ENCODE results near the gene COASY.
"Not testable (repeated sequence)": the region's sequence is repeated elsewhere in the genome, so short reads cannot be mapped to it uniquely, and the experiment has no call there.

COASY gene

GRCh38 chr17:42535155-42536047 lies 26.5 kb upstream of the COASY start:
- FAIRE-seq, result no peak

GRCh38 chr17:42536048-42536371 lies 25.9 kb upstream of the COASY start, which contains the start of gene NAGLU:
Gene NAGLU, plus strand, starts transcription at chr17:42536241. Its CDS starts 32 bp downstream, at chr17:42536273.
- FAIRE-seq, result no peak

GRCh38 chr17:42536372-42537155 lies 25.4 kb upstream of the COASY start:
- no peak for FAIRE-seq

DNA sequence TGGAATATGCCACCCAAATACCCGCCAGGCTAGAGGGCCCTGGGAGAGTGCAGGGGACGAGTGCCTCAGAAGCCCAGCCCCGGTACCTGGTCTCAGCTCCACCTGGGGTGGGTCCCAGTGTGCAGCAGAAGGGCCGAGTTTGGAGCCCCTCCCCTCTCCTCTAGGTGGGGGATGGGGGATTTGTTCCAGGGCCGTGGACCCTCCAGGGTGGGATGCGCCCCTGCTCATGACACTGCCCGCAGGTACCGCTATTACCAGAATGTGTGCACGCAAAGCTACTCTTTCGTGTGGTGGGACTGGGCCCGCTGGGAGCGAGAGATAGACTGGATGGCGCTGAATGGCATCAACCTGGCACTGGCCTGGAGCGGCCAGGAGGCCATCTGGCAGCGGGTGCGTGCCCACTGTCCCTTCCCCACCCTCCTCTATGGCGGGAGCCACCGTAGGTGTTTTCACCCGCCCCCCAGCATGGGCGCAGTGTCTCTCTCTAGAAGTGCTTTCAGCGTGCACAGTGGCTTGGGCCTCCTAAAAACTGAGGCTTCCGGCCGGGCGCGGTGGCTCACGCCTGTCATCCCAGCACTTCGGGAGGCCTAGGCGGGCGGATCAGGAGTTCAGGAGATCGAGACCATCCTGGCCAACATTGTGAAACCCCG lies 24.7 kb upstream of the COASY start:
- FAIRE-seq, result no peak

- no peak for FAIRE-seq
These were observed 24.0 kb upstream of the COASY start for GRCh38 chr17:42537826-42538451.

GRCh38 chr17:42538482-42538881 lies 23.5 kb upstream of the COASY start:
- FAIRE-seq, result no peak

- FAIRE-seq, result not testable (repeated sequence)
These were observed 21.4 kb upstream of the COASY start for GRCh38 chr17:42540558-42540957.

DNA sequence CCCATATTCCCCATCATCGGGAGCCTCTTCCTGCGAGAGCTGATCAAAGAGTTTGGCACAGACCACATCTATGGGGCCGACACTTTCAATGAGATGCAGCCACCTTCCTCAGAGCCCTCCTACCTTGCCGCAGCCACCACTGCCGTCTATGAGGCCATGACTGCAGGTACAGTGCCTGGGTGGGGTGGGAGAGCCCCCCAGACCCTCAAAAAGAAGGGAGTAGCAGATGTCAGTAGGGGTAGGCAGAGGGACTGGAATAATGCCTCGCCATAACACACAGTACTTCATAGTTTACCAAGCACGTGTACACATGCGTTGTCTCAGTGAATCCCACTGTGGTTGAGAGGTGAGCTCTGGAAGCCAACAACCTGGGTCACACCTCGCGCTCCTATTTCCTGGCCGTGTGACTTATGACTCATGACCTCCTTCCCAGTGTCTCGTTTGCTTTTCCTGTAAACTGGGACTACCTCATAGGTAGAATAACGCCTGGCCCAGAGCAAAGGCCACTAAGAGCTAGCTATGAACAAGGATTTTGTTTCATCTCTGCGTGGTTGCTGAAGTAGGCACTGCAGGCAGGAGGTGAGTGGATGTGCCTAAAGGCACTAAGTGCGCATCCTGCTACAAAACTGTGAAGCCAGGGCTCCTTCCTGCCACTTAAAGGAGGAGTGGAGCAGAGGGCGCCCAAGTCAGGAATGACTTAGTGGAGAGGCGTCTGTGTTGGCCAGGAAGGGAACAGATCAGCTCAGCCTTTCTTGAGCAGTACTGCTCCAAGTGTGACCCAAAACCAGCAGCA lies 20.7 kb upstream of the COASY start:
- no peak for FAIRE-seq

DNA sequence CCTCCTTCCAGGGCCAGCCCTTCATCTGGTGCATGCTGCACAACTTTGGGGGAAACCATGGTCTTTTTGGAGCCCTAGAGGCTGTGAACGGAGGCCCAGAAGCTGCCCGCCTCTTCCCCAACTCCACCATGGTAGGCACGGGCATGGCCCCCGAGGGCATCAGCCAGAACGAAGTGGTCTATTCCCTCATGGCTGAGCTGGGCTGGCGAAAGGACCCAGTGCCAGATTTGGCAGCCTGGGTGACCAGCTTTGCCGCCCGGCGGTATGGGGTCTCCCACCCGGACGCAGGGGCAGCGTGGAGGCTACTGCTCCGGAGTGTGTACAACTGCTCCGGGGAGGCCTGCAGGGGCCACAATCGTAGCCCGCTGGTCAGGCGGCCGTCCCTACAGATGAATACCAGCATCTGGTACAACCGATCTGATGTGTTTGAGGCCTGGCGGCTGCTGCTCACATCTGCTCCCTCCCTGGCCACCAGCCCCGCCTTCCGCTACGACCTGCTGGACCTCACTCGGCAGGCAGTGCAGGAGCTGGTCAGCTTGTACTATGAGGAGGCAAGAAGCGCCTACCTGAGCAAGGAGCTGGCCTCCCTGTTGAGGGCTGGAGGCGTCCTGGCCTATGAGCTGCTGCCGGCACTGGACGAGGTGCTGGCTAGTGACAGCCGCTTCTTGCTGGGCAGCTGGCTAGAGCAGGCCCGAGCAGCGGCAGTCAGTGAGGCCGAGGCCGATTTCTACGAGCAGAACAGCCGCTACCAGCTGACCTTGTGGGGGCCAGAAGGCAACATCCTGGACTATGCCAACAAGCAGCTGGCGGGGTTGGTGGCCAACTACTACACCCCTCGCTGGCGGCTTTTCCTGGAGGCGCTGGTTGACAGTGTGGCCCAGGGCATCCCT lies 18.5 kb upstream of the COASY start:
- no peak for FAIRE-seq

DNA sequence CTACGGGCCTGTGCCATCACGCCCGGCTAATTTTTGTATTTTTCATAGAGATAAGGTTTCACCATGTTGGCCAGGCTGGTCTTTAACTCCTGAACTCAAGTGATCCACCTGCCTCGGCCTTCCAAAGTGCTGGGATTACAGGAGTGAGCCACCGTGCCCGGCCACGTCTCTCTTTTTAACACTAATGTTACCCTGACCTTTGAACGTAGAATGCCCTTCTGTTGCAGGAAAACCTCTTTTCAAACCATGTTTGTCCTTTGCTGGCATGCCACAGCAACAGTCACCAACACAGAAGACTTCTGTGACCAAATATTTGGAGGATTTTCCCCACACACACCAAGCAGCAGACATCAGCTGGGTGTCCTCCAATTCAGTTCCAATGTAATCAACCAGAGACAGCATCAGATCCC lies 17.1 kb upstream of the COASY start:
- FAIRE-seq, result no peak

- not testable (repeated sequence) for FAIRE-seq
These were observed 16.0 kb upstream of the COASY start for GRCh38 chr17:42545755-42546505.

DNA sequence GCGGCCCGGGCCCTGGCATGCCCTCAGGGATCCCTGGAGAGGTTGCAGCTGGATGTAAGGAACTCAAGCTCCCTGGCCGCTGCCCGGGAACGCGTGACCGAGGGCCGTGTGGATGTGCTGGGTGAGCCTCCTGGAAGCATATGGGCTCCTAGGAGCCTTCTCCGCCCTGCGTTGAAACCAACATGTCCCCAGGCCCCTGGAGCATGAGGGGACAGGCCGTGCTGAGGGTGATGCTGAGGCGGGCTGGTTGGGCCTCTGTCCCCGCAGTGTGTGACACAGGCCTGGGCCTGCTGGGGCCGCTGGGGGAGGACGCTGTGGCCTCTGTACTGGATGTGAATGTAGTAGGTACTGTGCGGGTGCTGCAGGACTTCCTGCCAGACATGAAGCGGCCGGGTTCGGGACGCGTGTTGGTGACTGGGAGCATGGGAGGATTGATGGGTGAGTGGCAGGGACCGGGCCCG lies 14.9 kb upstream of the COASY start:
- no peak for FAIRE-seq

- FAIRE-seq, result no peak
These were observed 14.3 kb upstream of the COASY start for GRCh38 chr17:42547698-42548069.

GRCh38 chr17:42548070-42548837 lies 13.7 kb upstream of the COASY start:
- no peak for FAIRE-seq

GRCh38 chr17:42548993-42549755 lies 12.8 kb upstream of the COASY start:
- FAIRE-seq, result no peak

DNA sequence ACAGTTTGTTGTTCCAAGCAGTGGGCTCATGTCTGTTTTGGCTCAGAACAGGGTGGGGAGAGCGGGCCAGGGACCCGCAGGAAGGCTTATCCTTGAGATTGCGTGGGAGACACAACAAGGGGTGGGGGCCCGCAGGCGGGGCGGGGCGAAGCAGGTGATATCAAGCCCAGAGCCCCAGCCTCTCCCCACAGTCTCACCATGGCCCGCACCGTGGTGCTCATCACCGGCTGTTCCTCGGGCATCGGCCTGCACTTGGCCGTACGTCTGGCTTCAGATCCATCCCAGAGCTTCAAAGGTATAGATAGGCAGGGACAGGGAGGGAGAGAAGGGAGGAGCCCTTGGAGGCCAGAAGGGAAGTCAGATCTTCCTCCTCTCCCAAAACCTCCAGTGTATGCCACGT lies 9.2 kb upstream of the COASY start, which contains the start of gene HSD17B1:
TSS of gene HSD17B1 (plus strand) at position 188 of the 400 bp plus-strand sequence. CDS start at position 199, 11 bp downstream.
- not testable (repeated sequence) for FAIRE-seq

GRCh38 chr17:42553161-42553818 lies 8.7 kb upstream of the COASY start:
- no peak for FAIRE-seq

DNA sequence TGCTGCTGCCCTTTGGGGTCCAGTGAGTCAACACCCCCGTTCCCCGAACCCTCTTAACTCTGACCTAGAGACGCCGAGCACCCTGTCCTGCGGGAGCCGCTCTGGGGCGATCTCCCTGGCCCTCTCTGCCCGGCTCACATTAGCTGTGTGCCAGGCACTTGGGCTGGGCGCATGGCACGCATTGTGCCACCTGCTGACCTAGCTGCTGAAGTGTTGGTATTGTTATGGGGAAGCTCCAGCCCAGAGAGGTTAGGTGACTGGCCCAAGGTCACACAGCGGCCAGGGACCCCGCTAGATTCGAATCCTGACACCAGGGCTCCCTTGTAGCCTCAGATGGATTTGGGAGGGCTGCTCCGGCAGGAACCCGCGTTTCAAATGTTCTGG lies 8.1 kb upstream of the COASY start:
- FAIRE-seq, result no peak

Measured in G401.6 (cell line).